ENCODE results near the gene VPS26A. TPM values are rescaled to one million over a fixed set of nuclear protein-coding genes. Genes with fewer than 3 reads are reported as not detected.

The VPS26A gene
- total and polyA plus RNA-seq, 2 experiments from 2014 or later = 12.8 to 53.9 TPM

- H3K27ac ChIP-seq = no peak overlapping the region
- H3K9me3 ChIP-seq (ENCODE audit: low read depth) = no peaks in the 10 kb centered on the region
- no peak overlapping the region for H3K4me3 ChIP-seq
- TF ChIP-seq, protein P1, sequence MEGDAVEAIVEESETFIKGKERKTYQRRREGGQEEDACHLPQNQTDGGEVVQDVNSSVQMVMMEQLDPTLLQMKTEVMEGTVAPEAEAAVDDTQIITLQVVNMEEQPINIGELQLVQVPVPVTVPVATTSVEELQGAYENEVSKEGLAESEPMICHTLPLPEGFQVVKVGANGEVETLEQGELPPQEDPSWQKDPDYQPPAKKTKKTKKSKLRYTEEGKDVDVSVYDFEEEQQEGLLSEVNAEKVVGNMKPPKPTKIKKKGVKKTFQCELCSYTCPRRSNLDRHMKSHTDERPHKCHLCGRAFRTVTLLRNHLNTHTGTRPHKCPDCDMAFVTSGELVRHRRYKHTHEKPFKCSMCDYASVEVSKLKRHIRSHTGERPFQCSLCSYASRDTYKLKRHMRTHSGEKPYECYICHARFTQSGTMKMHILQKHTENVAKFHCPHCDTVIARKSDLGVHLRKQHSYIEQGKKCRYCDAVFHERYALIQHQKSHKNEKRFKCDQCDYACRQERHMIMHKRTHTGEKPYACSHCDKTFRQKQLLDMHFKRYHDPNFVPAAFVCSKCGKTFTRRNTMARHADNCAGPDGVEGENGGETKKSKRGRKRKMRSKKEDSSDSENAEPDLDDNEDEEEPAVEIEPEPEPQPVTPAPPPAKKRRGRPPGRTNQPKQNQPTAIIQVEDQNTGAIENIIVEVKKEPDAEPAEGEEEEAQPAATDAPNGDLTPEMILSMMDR (IDR thresholded peaks at IDR 0.05; ENCODE audit: low read depth, low read length) = no peak
- no peak for DNase-seq (ENCODE audit: low read depth in 1 of 2, low spot score in 1 of 2)
- no peaks in the 10 kb centered on the region for H3K4me1 ChIP-seq (ENCODE audit: low read depth)
- H3K36me3 ChIP-seq = no peaks in the 10 kb centered on the region
- H3K27me3 ChIP-seq = no peaks in the 10 kb centered on the region
Observed at GRCh38 chr10:69142983-69143382, 19.0 kb downstream of the VPS26A start.

DNA sequence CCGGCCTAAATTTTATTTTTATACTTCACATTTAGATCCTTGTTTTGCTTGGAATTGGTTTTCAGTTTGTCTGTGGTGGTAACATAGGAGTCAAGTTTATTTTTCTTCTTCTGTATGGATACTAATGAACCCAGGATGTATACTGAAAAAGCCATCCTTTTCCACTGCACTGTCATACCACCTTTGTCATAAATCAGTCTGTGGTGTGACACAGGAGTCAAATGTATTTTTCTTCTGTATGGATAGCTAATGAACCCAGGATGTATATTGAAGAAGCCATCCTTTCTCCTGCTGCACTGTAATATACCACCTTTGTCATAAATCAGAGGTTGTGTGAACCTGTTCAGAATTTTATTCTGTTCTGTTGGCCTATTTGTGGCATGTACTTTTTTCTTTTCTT lies 21.4 kb downstream of the VPS26A start:
- TF ChIP-seq, protein P1 (IDR thresholded peaks at IDR 0.05; ENCODE audit: low read depth, low read length) = no peak
- no peak overlapping the region for H3K27ac ChIP-seq
- H3K9me3 ChIP-seq (ENCODE audit: low read depth) = no peaks in the 10 kb centered on the region
- DNase-seq (ENCODE audit: low read depth in 1 of 2, low spot score in 1 of 2) = no peak
- H3K4me1 ChIP-seq (ENCODE audit: low read depth) = no peaks in the 10 kb centered on the region
- H3K4me3 ChIP-seq = no peak overlapping the region
- no peaks in the 10 kb centered on the region for H3K27me3 ChIP-seq
- no peaks in the 10 kb centered on the region for H3K36me3 ChIP-seq

- DNase-seq (ENCODE audit: low read depth in 1 of 2, low spot score in 1 of 2) = no peak
- Histone ChIP-seq H3K27ac (no peak overlapping the region), H3K27me3 (no peaks in the 10 kb centered on the region), H3K36me3 (no peaks in the 10 kb centered on the region), H3K4me1 (ENCODE audit: low read depth) (no peaks in the 10 kb centered on the region), H3K4me3 (no peak overlapping the region), H3K9me3 (ENCODE audit: low read depth) (no peaks in the 10 kb centered on the region)
- TF ChIP-seq, protein P1 (IDR thresholded peaks at IDR 0.05; ENCODE audit: low read depth, low read length) = no peak
Observed at GRCh38 chr10:69145864-69146263, 21.9 kb downstream of the VPS26A start.

GRCh38 chr10:69146759-69147158 lies 22.8 kb downstream of the VPS26A start:
- no peak overlapping the region for H3K4me3 ChIP-seq
- H3K27ac ChIP-seq = no peak overlapping the region
- DNase-seq (ENCODE audit: low read depth in 1 of 2, low spot score in 1 of 2) = no peak

DNA sequence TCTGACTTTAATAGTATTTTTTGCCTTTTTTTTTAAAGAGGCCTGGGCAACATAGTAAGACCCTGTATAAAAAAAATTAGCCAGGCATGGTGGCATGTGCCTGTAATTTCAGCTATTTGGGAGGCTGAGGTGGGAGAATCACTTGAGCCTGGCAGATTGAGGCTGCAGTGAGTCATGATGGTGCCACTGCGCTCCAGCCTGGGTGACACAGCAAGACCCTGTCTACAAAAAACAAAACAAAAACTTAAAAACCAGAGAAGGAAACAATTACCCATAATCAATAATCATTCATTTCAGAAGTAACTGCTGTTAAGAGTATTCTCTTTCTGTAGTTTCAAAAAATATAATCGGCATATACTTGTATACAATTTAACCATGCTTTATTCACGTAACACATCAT lies 28.0 kb downstream of the VPS26A start:
- TF ChIP-seq, protein P1 (IDR thresholded peaks at IDR 0.05; ENCODE audit: low read depth, low read length) = no peak
- Histone ChIP-seq H3K27me3 (no peaks in the 10 kb centered on the region), H3K36me3 (no peaks in the 10 kb centered on the region), H3K9me3 (ENCODE audit: low read depth) (no peaks in the 10 kb centered on the region), H3K4me1 (ENCODE audit: low read depth) (no peaks in the 10 kb centered on the region), H3K4me3 (no peak overlapping the region), H3K27ac (no peak overlapping the region)
- no peak for DNase-seq (ENCODE audit: low read depth in 1 of 2, low spot score in 1 of 2)

More at GRCh38 chr10:69146759-69147158, 22.8 kb downstream of the VPS26A start:
- Histone ChIP-seq H3K9me3 (ENCODE audit: low read depth) (no peaks in the 10 kb centered on the region), H3K36me3 (no peaks in the 10 kb centered on the region), H3K4me1 (ENCODE audit: low read depth) (no peaks in the 10 kb centered on the region), H3K27me3 (no peaks in the 10 kb centered on the region)
- TF ChIP-seq, protein P1 (IDR thresholded peaks at IDR 0.05; ENCODE audit: low read depth, low read length) = no peak

DNA sequence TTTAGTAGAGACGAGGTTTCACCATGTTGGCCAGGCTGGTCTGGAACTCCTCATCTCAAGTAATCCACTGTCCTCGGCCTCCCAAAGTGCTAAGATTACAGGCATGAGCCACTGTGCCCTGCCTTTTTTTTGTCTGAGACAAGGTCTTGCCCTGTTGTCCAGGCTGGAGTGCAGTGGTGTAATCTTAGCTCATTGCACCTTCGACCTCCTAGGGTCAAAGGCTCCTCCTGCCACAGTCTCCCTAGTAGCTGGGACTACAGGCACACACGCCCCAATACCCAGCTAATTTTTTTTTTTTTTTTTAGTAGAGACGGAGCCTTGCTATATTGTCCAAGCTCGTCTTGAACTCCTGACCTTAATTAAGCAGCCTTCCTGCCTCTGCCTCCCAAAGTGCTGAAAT lies 29.2 kb downstream of the VPS26A start:
- no peak for DNase-seq (ENCODE audit: low read depth in 1 of 2, low spot score in 1 of 2)
- Histone ChIP-seq H3K4me3 (no peak overlapping the region), H3K27ac (no peak overlapping the region), H3K27me3 (no peaks in the 10 kb centered on the region), H3K9me3 (ENCODE audit: low read depth) (no peaks in the 10 kb centered on the region), H3K4me1 (ENCODE audit: low read depth) (no peaks in the 10 kb centered on the region), H3K36me3 (peaks cover 4% of the 10 kb centered on the region)
- TF ChIP-seq, protein P1 (IDR thresholded peaks at IDR 0.05; ENCODE audit: low read depth, low read length) = no peak
